Smooth muscle cell (in vitro differentiated cells): Measurements from ENCODE around the gene SLC25A25. TPM values are rescaled to one million over a fixed set of nuclear protein-coding genes. Genes with fewer than 3 reads are reported as not detected.

ENCODE experiments used
- DNase-seq: peaks from one replicate; lab custom pipeline; 2025; ENCODE audit not compliant: unreplicated experiment; lab: John Stamatoyannopoulos, UW
- H2AFZ ChIP-seq: fragments of 200-600 bp; sonication (generic); 2 replicates; pipeline ENCODE4 v1.6.0; 2016; ENCODE audit warnings: antibody characterized with exemption, low read depth, mild to moderate bottlenecking
- H3F3A ChIP-seq: fragments of 200-600 bp; sonication (generic); 2 replicates; pipeline ENCODE4 v1.6.0; 2017; ENCODE audit warnings: antibody characterized with exemption, low read depth
- H3K27ac ChIP-seq: fragments of 200-600 bp; sonication (generic); 2 replicates; pipeline ENCODE4 v1.5.1; 2016; ENCODE audit warnings: low read depth, mild to moderate bottlenecking
- H3K27me3 ChIP-seq: fragments of 200-600 bp; sonication (generic); 2 replicates; pipeline ENCODE4 v1.6.1; 2016; ENCODE audit warnings: low read depth, mild to moderate bottlenecking
- H3K36me3 ChIP-seq: fragments of 200-600 bp; sonication (generic); 2 replicates; pipeline ENCODE4 v1.5.1; 2016; ENCODE audit warnings: low read depth
- H3K4me1 ChIP-seq: fragments of 200-600 bp; sonication (generic); 2 replicates; pipeline ENCODE4 v1.5.1; 2016; ENCODE audit warnings: low read depth
- H3K4me2 ChIP-seq: fragments of 200-600 bp; sonication (generic); 2 replicates; pipeline ENCODE4 v1.6.0; 2016; ENCODE audit warnings: mild to moderate bottlenecking
- H3K4me3 ChIP-seq: fragments of 200-600 bp; sonication (generic); 2 replicates; pipeline ENCODE4 v1.5.1; 2016; ENCODE audit warnings: mild to moderate bottlenecking
- H3K79me2 ChIP-seq: fragments of 200-600 bp; sonication (generic); 2 replicates; pipeline ENCODE4 v1.6.0; 2016; ENCODE audit warnings: low read depth, mild to moderate bottlenecking
- H3K9ac ChIP-seq: fragments of 200-600 bp; sonication (generic); 2 replicates; pipeline ENCODE4 v1.6.0; 2016; ENCODE audit warnings: low read depth
- H3K9me3 ChIP-seq: fragments of 200-600 bp; sonication (generic); replicated peaks from 2 replicates; pipeline ENCODE4 v1.5.1; 2016; ENCODE audit warnings: low read depth
- H4K20me1 ChIP-seq: fragments of 200-600 bp; sonication (generic); 2 replicates; pipeline ENCODE4 v1.6.0; 2016; ENCODE audit warnings: low read depth
- CTCF ChIP-seq: fragments of 200-600 bp; sonication (generic); IDR thresholded peaks from 2 replicates; pipeline ENCODE4 v1.5.1; 2017; ENCODE audit warnings: borderline replicate concordance, mild to moderate bottlenecking, antibody characterized with exemption; ENCODE audit not compliant: insufficient read depth, poor library complexity, severe bottlenecking
- WGBS: methylation state at CpG from one replicate; pipeline ENCODE4 v1.1.7; 2016; ENCODE audit warnings: low lambda C conversion rate; 5-methylcytosine and 5-hydroxymethylcytosine counted together
- polyA plus RNA-seq: library from polyadenylated mRNA; unstranded; fragments of >200 nt; fragmentation: Nextera tagmentation; extraction: Ambion mirVana; gene quantifications from 2 replicates; pipeline ENCODE4 v1.2.1, GENCODE V29; 2016
- total RNA-seq: library from RNA; depleted of rRNA; stranded (reverse); fragments of >200 nt; gene quantifications from 2 replicates; pipeline ENCODE4 v1.2.3, GENCODE V29; 2014

Gene SLC25A25
- total and polyA plus RNA-seq, 2 experiments from 2014 or later: 15.7 to 20.5 TPM

- no peaks in the 10 kb centered on the region for H3K9me3 ChIP-seq
- H3K79me2 ChIP-seq: no peaks in the 10 kb centered on the region
- no peaks in the 10 kb centered on the region for H3K27me3 ChIP-seq
- H4K20me1 ChIP-seq: no peaks in the 10 kb centered on the region
- no peak overlapping the region for H3K27ac ChIP-seq
- H3K9ac ChIP-seq: no peak overlapping the region
- TF ChIP-seq CTCF: no peak
- H2AFZ ChIP-seq: no peak overlapping the region
- H3K4me1 ChIP-seq: no peaks in the 10 kb centered on the region
- no peak overlapping the region for H3K4me2 ChIP-seq
- no peaks in the 10 kb centered on the region for H3F3A ChIP-seq
- WGBS: 98% methylated on average over 10 of the region's 12 CpGs
- no peak for DNase-seq
- no peak overlapping the region for H3K4me3 ChIP-seq
- H3K36me3 ChIP-seq: no peaks in the 10 kb centered on the region
These were observed 45.7 kb downstream of the SLC25A25 start for GRCh38 chr9:128113526-128114325.

- Histone ChIP-seq H3K4me2 (no peak overlapping the region), H3K4me1 (no peaks in the 10 kb centered on the region), H3K4me3 (no peak overlapping the region), H3K27ac (no peak overlapping the region), H3K27me3 (no peaks in the 10 kb centered on the region), H4K20me1 (no peaks in the 10 kb centered on the region), H3K9ac (no peak overlapping the region), H2AFZ (no peak overlapping the region), H3K79me2 (no peaks in the 10 kb centered on the region), H3F3A (no peaks in the 10 kb centered on the region), H3K9me3 (no peaks in the 10 kb centered on the region), H3K36me3 (no peaks in the 10 kb centered on the region)
- 95% methylated on average over 29 of the region's 29 CpGs for WGBS
- no peak for TF ChIP-seq CTCF
- DNase-seq: no peak
These were observed 46.5 kb downstream of the SLC25A25 start for GRCh38 chr9:128114326-128115186.

GRCh38 chr9:128115187-128116103 lies 47.4 kb downstream of the SLC25A25 start:
- no peaks in the 10 kb centered on the region for H3K27me3 ChIP-seq
- H2AFZ ChIP-seq: no peak overlapping the region
- no peak for DNase-seq
- H3F3A ChIP-seq: no peaks in the 10 kb centered on the region
- no peak for TF ChIP-seq CTCF
- no peaks in the 10 kb centered on the region for H3K79me2 ChIP-seq
- no peak overlapping the region for H3K9ac ChIP-seq
- H3K4me2 ChIP-seq: no peak overlapping the region
- H3K27ac ChIP-seq: no peak overlapping the region
- no peaks in the 10 kb centered on the region for H3K4me1 ChIP-seq
- no peaks in the 10 kb centered on the region for H3K9me3 ChIP-seq
- H3K36me3 ChIP-seq: no peaks in the 10 kb centered on the region
- WGBS: 96% methylated on average over 25 of the region's 26 CpGs
- H3K4me3 ChIP-seq: no peak overlapping the region
- H4K20me1 ChIP-seq: no peaks in the 10 kb centered on the region
